K562 (cell line): ENCODE data around the gene TARS1. TPM values are rescaled to one million over a fixed set of nuclear protein-coding genes. Genes with fewer than 3 reads are reported as not detected.

Experiments used
- CBX1 ChIP-seq: sonication (generic); IDR thresholded peaks from 2 replicates; pipeline ENCODE4 v1.6.1; 2016; ENCODE audit warnings: antibody characterized with exemption, low read depth, mild to moderate bottlenecking
- CHD4 ChIP-seq: fragments of 200-600 bp; sonication (generic); IDR thresholded peaks from 3 replicates; pipeline ENCODE4 v1.6.1; 2012; ENCODE audit warnings: low read depth, mild to moderate bottlenecking, mixed read lengths, low read length, inconsistent platforms; ENCODE audit not compliant: insufficient read depth, insufficient replicate concordance, poor library complexity, severe bottlenecking
- CREBBP ChIP-seq: IDR thresholded peaks from one replicate; pipeline ENCODE4 v1.6.1; 2012; ENCODE audit warnings: low read depth, mild to moderate bottlenecking, control low read depth, inconsistent platforms, low read length
- HOMEZ ChIP-seq: fragments of 250-450 bp; sonication (Bioruptor Pico); IDR thresholded peaks from 2 replicates; pipeline ENCODE4 v1.4.0; 2020; ENCODE audit warnings: mild to moderate bottlenecking, moderate library complexity
- LCOR ChIP-seq: sonication (generic); formaldehyde crosslinking; IDR thresholded peaks from 2 replicates; pipeline ENCODE4 v1.8.0; 2022; ENCODE audit warnings: mild to moderate bottlenecking, missing genetic modification reagents
- MTA3 ChIP-seq: fragments of 450-650 bp; formaldehyde crosslinking; IDR thresholded peaks from 2 replicates; pipeline ENCODE4 v1.6.1; 2017; ENCODE audit warnings: mild to moderate bottlenecking, borderline replicate concordance
- NONO ChIP-seq, 2 experiments: fragments of 200-400 bp in 1 of 2; fragments of 450-650 bp in 1 of 2; formaldehyde crosslinking in 1 of 2; IDR thresholded peaks; 2 replicates each; pipeline ENCODE4 v1.6.1; 2017; ENCODE audit warnings: low read depth in 2 of 2, mild to moderate bottlenecking in 2 of 2, moderate library complexity in 2 of 2, low read length in 1 of 2
- SMARCE1 ChIP-seq: fragments of 450-650 bp; IDR thresholded peaks from 2 replicates; pipeline ENCODE4 v1.7.1; 2016; ENCODE audit warnings: mild to moderate bottlenecking
- SRSF3 ChIP-seq: fragments of 200-400 bp; formaldehyde crosslinking; IDR thresholded peaks from 2 replicates; pipeline ENCODE4 v1.6.1; 2016; ENCODE audit warnings: mild to moderate bottlenecking, low read length, moderate library complexity; ENCODE audit not compliant: insufficient read depth
- TOE1 ChIP-seq, 2 experiments: fragments of 450-650 bp in 1 of 2; sonication (generic) in 1 of 2; formaldehyde crosslinking in 1 of 2; IDR thresholded peaks; 2 replicates each; pipeline versions ENCODE4 v1.7.1 to v1.8.0; 2016 to 2022; ENCODE audit warnings: borderline replicate concordance in 2 of 2, mild to moderate bottlenecking in 2 of 2, antibody characterized with exemption in 1 of 2, inconsistent platforms in 1 of 2, low read depth in 1 of 2, missing genetic modification reagents in 1 of 2, moderate library complexity in 1 of 2
- ZBTB11 ChIP-seq, 3 experiments: fragments of 200-800 bp in 1 of 3; fragments of 250-450 bp in 1 of 3; fragments of 450-650 bp in 1 of 3; sonication (Bioruptor Pico) in 1 of 3; sonication (Bioruptor generic) in 1 of 3; formaldehyde crosslinking in 1 of 3; IDR thresholded peaks; 2 replicates each; pipeline versions ENCODE4 v1.6.1 to v1.8.0; 2016 to 2022; ENCODE audit warnings: mild to moderate bottlenecking in 2 of 3, missing genetic modification characterization in 2 of 3, missing compliant biosample characterization in 1 of 3, moderate library complexity in 1 of 3
- ZNF12 ChIP-seq: sonication (generic); formaldehyde crosslinking; IDR thresholded peaks from 2 replicates; pipeline ENCODE4 v1.4.0; 2020; ENCODE audit warnings: mild to moderate bottlenecking, missing genetic modification reagents
- ZNF165 ChIP-seq: fragments of 250-450 bp; sonication (Bioruptor Pico); IDR thresholded peaks from 2 replicates; pipeline ENCODE4 v1.4.0; 2020; ENCODE audit warnings: borderline replicate concordance
- ZNF384 ChIP-seq: IDR thresholded peaks from 2 replicates; pipeline ENCODE4 v1.6.1; 2012; ENCODE audit warnings: low read depth, low read length, improper control_type of control experiment
- ZNF778 ChIP-seq: fragments of 450-650 bp; formaldehyde crosslinking; IDR thresholded peaks from 2 replicates; pipeline ENCODE4 v1.4.0; 2020; ENCODE audit warnings: mild to moderate bottlenecking, moderate library complexity
- polyA plus RNA-seq, 8 experiments: library from polyadenylated mRNA; depleted of rRNA in 4 of 8; stranded (reverse) in 5 of 8; unstranded in 3 of 8; fragments of >200 nt; fragmentation: Nextera tagmentation in 2 of 8; fragmentation: Illumina TruSeq in 1 of 8; extraction: Ambion mirVana in 2 of 8; extraction: Trizol in 1 of 8; gene quantifications; 2 replicates each; pipeline versions ENCODE4 v1.2.1 to v1.2.3, GENCODE V29; 2011 to 2014; ENCODE audit warnings: inconsistent platforms in 1 of 8, missing spikeins in 1 of 8
- total RNA-seq, 7 experiments: library from RNA; depleted of rRNA in 6 of 7; stranded (reverse); fragments of >200 nt in 6 of 7; fragmentation: Illumina TruSeq in 2 of 7; extraction: Trizol in 2 of 7; gene quantifications; 2 replicates each; pipeline versions ENCODE4 v1.2.1 to v1.2.3, GENCODE V29; 2011 to 2021; ENCODE audit warnings: low replicate concordance in 1 of 7
- TF ChIP-seq, protein P1 (sequence below): fragments of 450-650 bp; IDR thresholded peaks from 2 replicates; pipeline ENCODE4 v1.6.1; 2016; ENCODE audit warnings: borderline replicate concordance

Gene TARS1
- total and polyA plus RNA-seq, 9 of the 15 experiments (the other 6 are each of a cell fraction or from before 2014, with no cell fraction given) = 263 to 518 (median 439) TPM

- TF ChIP-seq, protein P1, sequence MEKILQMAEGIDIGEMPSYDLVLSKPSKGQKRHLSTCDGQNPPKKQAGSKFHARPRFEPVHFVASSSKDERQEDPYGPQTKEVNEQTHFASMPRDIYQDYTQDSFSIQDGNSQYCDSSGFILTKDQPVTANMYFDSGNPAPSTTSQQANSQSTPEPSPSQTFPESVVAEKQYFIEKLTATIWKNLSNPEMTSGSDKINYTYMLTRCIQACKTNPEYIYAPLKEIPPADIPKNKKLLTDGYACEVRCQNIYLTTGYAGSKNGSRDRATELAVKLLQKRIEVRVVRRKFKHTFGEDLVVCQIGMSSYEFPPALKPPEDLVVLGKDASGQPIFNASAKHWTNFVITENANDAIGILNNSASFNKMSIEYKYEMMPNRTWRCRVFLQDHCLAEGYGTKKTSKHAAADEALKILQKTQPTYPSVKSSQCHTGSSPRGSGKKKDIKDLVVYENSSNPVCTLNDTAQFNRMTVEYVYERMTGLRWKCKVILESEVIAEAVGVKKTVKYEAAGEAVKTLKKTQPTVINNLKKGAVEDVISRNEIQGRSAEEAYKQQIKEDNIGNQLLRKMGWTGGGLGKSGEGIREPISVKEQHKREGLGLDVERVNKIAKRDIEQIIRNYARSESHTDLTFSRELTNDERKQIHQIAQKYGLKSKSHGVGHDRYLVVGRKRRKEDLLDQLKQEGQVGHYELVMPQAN = peak; percentile 94
- TF ChIP-seq CBX1 = no peak; the same call in 1 of the 2 replicates
- no peak for TF ChIP-seq CHD4
- no peak for TF ChIP-seq CREBBP
- TF ChIP-seq ZBTB11 (CRISPR knock-in tag; IDR thresholded peaks at IDR 0.05) = peak in 1 of 3 experiments; percentile 78; a peak in 2 of 6 replicates
- 0 out of 2 replicates have a peak, but pooled peaks have one; percentile 33 for TF ChIP-seq SRSF3
- TF ChIP-seq TOE1 (IDR thresholded peaks at IDR 0.05; ENCODE audit: borderline replicate concordance) = peak; percentile 77; the same call in 1 of the 2 replicates
- TF ChIP-seq TOE1 (CRISPR knock-in tag; IDR thresholded peaks at IDR 0.05; ENCODE audit: borderline replicate concordance, low read depth) = 0 out of 2 replicates have a peak, but pooled peaks have one; percentile 50
- TF ChIP-seq LCOR (CRISPR knock-in tag) = peak; percentile 34; the same call in 1 of the 2 replicates
- peak; percentile 99 for TF ChIP-seq MTA3
- no peak for TF ChIP-seq ZNF384
- TF ChIP-seq ZNF165 (CRISPR knock-in tag) = no peak
- TF ChIP-seq SMARCE1 = no peak
- no peak for TF ChIP-seq NONO (IDR thresholded peaks at IDR 0.05; ENCODE audit: low read depth in 2 of 2, low read length in 1 of 2)
- peak; percentile 65; the same call in 1 of the 2 replicates for TF ChIP-seq ZNF12
- no peak for TF ChIP-seq ZNF778 (CRISPR knock-in tag)
- TF ChIP-seq HOMEZ = no peak
Measured at GRCh38 chr5:33440482-33441240, at the start of gene TARS1 (continued).
